ENCODE results near the gene PARP1. TPM values are rescaled to one million over a fixed set of nuclear protein-coding genes. Genes with fewer than 3 reads are reported as not detected.

Gene PARP1
- total and polyA plus RNA-seq, 2 donors (not counting 1 experiment from before 2014, with no cell fraction given), result 118 to 180 TPM

DNA sequence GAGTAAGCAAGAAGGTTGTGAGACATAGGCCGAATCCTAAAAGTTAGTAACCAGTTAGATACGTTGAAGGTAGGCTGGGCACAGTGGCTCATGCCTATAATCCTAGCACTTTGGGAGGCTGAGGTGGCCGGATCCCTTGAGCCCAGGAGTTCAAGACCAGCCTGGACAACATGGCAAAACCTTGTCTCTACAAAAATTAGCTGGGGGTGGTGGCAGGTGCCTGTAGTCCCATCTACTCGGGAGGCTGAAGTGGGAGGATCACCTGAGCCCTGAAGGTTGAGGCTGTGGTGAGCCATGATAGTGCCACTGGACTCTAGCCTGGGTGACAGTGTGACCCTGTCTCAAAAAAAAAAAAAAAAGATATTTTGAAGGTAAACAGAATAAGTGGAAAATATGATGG lies 1.5 kb upstream of the PARP1 start:
- no peak overlapping the region for H3K4me3 Mint-ChIP-seq
- Histone ChIP-seq H3K9ac (ENCODE audit: low read length) (no peak overlapping the region), H3K4me1 (ENCODE audit: control insufficient read depth in 2 of 2, insufficient read depth in 2 of 2, low read length in 2 of 2) (peaks cover 28 to 29% of the 10 kb centered on the region in 2 donors), H3K36me3 (replicated peaks in 1 of 2; ENCODE audit: control extremely low read depth in 1 of 2, control insufficient read depth in 1 of 2, extremely low read depth in 1 of 2, insufficient read depth in 2 of 2, low read length in 1 of 2) (no peaks in the 10 kb centered on the region), H3K79me2 (ENCODE audit: control insufficient read depth, insufficient read depth, low read length) (peaks cover 28% of the 10 kb centered on the region), H4K20me1 (ENCODE audit: control insufficient read depth, insufficient read depth, low read length, poor library complexity, severe bottlenecking) (peaks cover 22% of the 10 kb centered on the region), H3K9me3 (ENCODE audit: control extremely low read depth in 1 of 3, control insufficient read depth in 2 of 3, insufficient read depth in 1 of 3, low read length in 2 of 3) (peaks cover 0 to 6% (median 0%) of the 10 kb centered on the region in 3 donors), H2AFZ (ENCODE audit: insufficient read depth, low read depth, low read length, poor library complexity, severe bottlenecking) (no peak overlapping the region), H3K27me3 (replicated peaks in 1 of 4; ENCODE audit: control extremely low read depth in 1 of 4, control insufficient read depth in 3 of 4, insufficient read depth in 4 of 4, low read length in 3 of 4) (no peaks in the 10 kb centered on the region), H3K4me3 (ENCODE audit: control extremely low read depth in 1 of 5, extremely low read depth in 1 of 5, insufficient read depth in 1 of 5, low read depth in 2 of 5, low read length in 4 of 5) (no peak overlapping the region), H3K27ac (ENCODE audit: low read length in 2 of 2) (no peak overlapping the region), H3K4me2 (replicated peaks; ENCODE audit: low read depth, low read length, poor library complexity, severe bottlenecking) (no peak overlapping the region)
- intact Hi-C loops (cut with micrococcal nuclease), result loop anchor here (2.0 to 5.0 kb wide), 7 partner anchors 138 to 982 kb away; partner anchors contain the start of genes H3-3A, LBR, SRP9 and STUM
- H3K27me3 Mint-ChIP-seq, result no peaks in the 10 kb centered on the region
- ChIA-PET POLR2A (interaction anchor here (0.7 kb wide), 1 partner anchor 16 kb away, joined by 5 read pairs; no protein-coding TSS in a partner anchor), CTCF (interaction anchor here (0.7 to 4.3 kb wide), 2 partner anchors 16 to 29 kb away, joined by 3 to 36 read pairs; no protein-coding TSS in a partner anchor)
- WGBS (ENCODE audit: insufficient coverage), result 96% methylated on average over 4 of the region's 4 CpGs
- ATAC-seq (ENCODE audit: low read depth), result no peak
- no peak for DNase-seq
- H3K4me1 Mint-ChIP-seq, result peaks cover 26% of the 10 kb centered on the region
- TF ChIP-seq, protein P1, sequence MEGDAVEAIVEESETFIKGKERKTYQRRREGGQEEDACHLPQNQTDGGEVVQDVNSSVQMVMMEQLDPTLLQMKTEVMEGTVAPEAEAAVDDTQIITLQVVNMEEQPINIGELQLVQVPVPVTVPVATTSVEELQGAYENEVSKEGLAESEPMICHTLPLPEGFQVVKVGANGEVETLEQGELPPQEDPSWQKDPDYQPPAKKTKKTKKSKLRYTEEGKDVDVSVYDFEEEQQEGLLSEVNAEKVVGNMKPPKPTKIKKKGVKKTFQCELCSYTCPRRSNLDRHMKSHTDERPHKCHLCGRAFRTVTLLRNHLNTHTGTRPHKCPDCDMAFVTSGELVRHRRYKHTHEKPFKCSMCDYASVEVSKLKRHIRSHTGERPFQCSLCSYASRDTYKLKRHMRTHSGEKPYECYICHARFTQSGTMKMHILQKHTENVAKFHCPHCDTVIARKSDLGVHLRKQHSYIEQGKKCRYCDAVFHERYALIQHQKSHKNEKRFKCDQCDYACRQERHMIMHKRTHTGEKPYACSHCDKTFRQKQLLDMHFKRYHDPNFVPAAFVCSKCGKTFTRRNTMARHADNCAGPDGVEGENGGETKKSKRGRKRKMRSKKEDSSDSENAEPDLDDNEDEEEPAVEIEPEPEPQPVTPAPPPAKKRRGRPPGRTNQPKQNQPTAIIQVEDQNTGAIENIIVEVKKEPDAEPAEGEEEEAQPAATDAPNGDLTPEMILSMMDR (IDR thresholded peaks at IDR 0.05), result no peak
- no peak for TF ChIP-seq EZH2 (IDR thresholded peaks at IDR 0.05; ENCODE audit: borderline replicate concordance, insufficient read depth, low read depth, low read length, poor library complexity, severe bottlenecking)
- H3K9me3 Mint-ChIP-seq (ENCODE audit: insufficient read depth), result no peaks in the 10 kb centered on the region
- peak overlapping the region; percentile 56 for H3K27ac Mint-ChIP-seq
